DMS114 treated with DMSO at 0.1 percent for 48 hours (cell line): ENCODE results near the gene MAPK12.

Experiments
- DNase-seq: peaks from one replicate; lab custom pipeline; 2025; ENCODE audit not compliant: unreplicated experiment; lab: John Stamatoyannopoulos, UW

Gene MAPK12

GRCh38 chr22:50261615-50262459 is at the start of gene MAPK12:
TSS of gene MAPK12 (minus strand) at chr22:50261683. CDS start at chr22:50261509, 174 bp downstream.
- no peak for DNase-seq

- DNase-seq, result no peak
Observed at GRCh38 chr22:50310949-50311444, 49.5 kb upstream of the MAPK12 start.

GRCh38 chr22:50310031-50310722 is 48.7 kb upstream of the MAPK12 start:
- DNase-seq, result no peak

GRCh38 chr22:50309601-50309991 is 48.1 kb upstream of the MAPK12 start:
- DNase-seq, result no peak

- no peak for DNase-seq
Observed at GRCh38 chr22:50308986-50309600, 47.6 kb upstream of the MAPK12 start.

- peak; percentile 14 for DNase-seq
Observed at GRCh38 chr22:50308597-50308935, 47.1 kb upstream of the MAPK12 start.

GRCh38 chr22:50307890-50308596 is 46.6 kb upstream of the MAPK12 start:
- no peak for DNase-seq

GRCh38 chr22:50306753-50307749 is 45.6 kb upstream of the MAPK12 start, which contains the start of gene PLXNB2:
TSS of gene PLXNB2 (minus strand) at chr22:50307646. CDS start at chr22:50290584, 17,062 bp downstream.
- DNase-seq, result peak; percentile 22

- no peak for DNase-seq
Observed at GRCh38 chr22:50305923-50306566, 44.6 kb upstream of the MAPK12 start.

GRCh38 chr22:50305393-50305922 is 44.0 kb upstream of the MAPK12 start:
- DNase-seq, result no peak

GRCh38 chr22:50304528-50305392 is 43.3 kb upstream of the MAPK12 start:
- DNase-seq, result no peak

- DNase-seq, result no peak
Observed at GRCh38 chr22:50303848-50304527, 42.5 kb upstream of the MAPK12 start.

- no peak for DNase-seq
Observed at GRCh38 chr22:50303515-50303847, 42.0 kb upstream of the MAPK12 start.

- no peak for DNase-seq
Observed at GRCh38 chr22:50302564-50302963, 41.1 kb upstream of the MAPK12 start.

- DNase-seq, result no peak
Observed at GRCh38 chr22:50302041-50302541, 40.6 kb upstream of the MAPK12 start.

- no peak for DNase-seq
Observed at GRCh38 chr22:50301581-50301991, 40.1 kb upstream of the MAPK12 start.

GRCh38 chr22:50300620-50301257 is 39.3 kb upstream of the MAPK12 start:
- DNase-seq, result no peak
